Caco-2 (cell line): ENCODE results near the gene PPP1R14D. TPM values are rescaled to one million over a fixed set of nuclear protein-coding genes. Genes with fewer than 3 reads are reported as not detected.

Experiments used
- BruUV-seq: library from RNA; stranded (reverse); fragments of 400-500 nt; replicated peaks from 2 replicates; lab custom pipeline; 2021; lab: Mats Ljungman, UMichigan
- CTCF ChIA-PET: fragments of 300-600 bp; sonication (Branson Sonifier 250); formaldehyde crosslinking; loops from one replicate; lab custom pipeline; 2022; ENCODE audit warnings: antibody characterized with exemption; lab: Charles Lee
- POLR2A ChIA-PET: fragments of 300-600 bp; sonication (Branson Sonifier 250); formaldehyde crosslinking; loops from one replicate; lab custom pipeline; 2022; ENCODE audit warnings: antibody characterized with exemption; lab: Charles Lee
- DNase-seq, 2 experiments: peaks; one replicate each; pipeline versions ENCODE4 v3.0.0 to v3.0.0-alpha.2; 2020 to 2022
- H3K27me3 ChIP-seq: replicated peaks from 2 replicates; pipeline ENCODE4 v1.6.0; 2011; ENCODE audit warnings: low read length; ENCODE audit not compliant: control insufficient read depth, insufficient read depth
- H3K36me3 ChIP-seq: 2 replicates; pipeline ENCODE4 v1.5.1; 2011; ENCODE audit warnings: low read length; ENCODE audit not compliant: control insufficient read depth, insufficient read depth
- H3K4me1 ChIP-seq: fragments of 250-450 bp; sonication (Bioruptor Pico); 2 replicates; pipeline ENCODE4 v1.5.1; 2020; ENCODE audit warnings: mild to moderate bottlenecking
- H3K4me3 ChIP-seq: 2 replicates; pipeline ENCODE4 v1.5.1; 2011; ENCODE audit warnings: low read depth, mild to moderate bottlenecking, control low read depth, low read length
- H3K9me3 ChIP-seq: fragments of 250-450 bp; sonication (Bioruptor Pico); 2 replicates; pipeline ENCODE4 v1.5.1; 2020; ENCODE audit warnings: mild to moderate bottlenecking, moderate library complexity
- H3K27ac Mint-ChIP-seq: one replicate; pipeline ENCODE4 v1.8.0; 2022; ENCODE audit warnings: mixed read lengths; ENCODE audit not compliant: unreplicated experiment
- H3K27me3 Mint-ChIP-seq: one replicate; pipeline ENCODE4 v1.8.0; 2022; ENCODE audit warnings: mixed read lengths; ENCODE audit not compliant: insufficient read depth, unreplicated experiment
- H3K36me3 Mint-ChIP-seq: one replicate; pipeline ENCODE4 v1.8.0; 2022; ENCODE audit warnings: mild to moderate bottlenecking, mixed read lengths; ENCODE audit not compliant: insufficient read depth, unreplicated experiment
- H3K4me1 Mint-ChIP-seq: one replicate; pipeline ENCODE4 v1.8.0; 2022; ENCODE audit warnings: low read depth, mixed read lengths; ENCODE audit not compliant: unreplicated experiment
- H3K4me3 Mint-ChIP-seq: one replicate; pipeline ENCODE4 v1.8.0; 2022; ENCODE audit warnings: mild to moderate bottlenecking, moderate library complexity, mixed read lengths; ENCODE audit not compliant: unreplicated experiment
- H3K9me3 Mint-ChIP-seq: one replicate; pipeline ENCODE4 v1.8.0; 2022; ENCODE audit warnings: mixed read lengths; ENCODE audit not compliant: unreplicated experiment
- CTCF ChIP-seq, 2 experiments: fragments of 200-600 bp in 1 of 2; IDR thresholded peaks; 1 replicate in 1 of 2; 2 replicates in 1 of 2; pipeline versions ENCODE4 v1.5.1 to v1.8.0; 2011 to 2022; ENCODE audit warnings: antibody characterized with exemption in 1 of 2, control low read depth in 1 of 2, inconsistent platforms in 1 of 2, low read depth in 1 of 2, low read length in 1 of 2, mild to moderate bottlenecking in 1 of 2, moderate library complexity in 1 of 2; ENCODE audit not compliant: insufficient read depth in 1 of 2, severe bottlenecking in 1 of 2, unreplicated experiment in 1 of 2
- intact Hi-C: fragments of 100-400 bp; cut with micrococcal nuclease; formaldehyde crosslinking; loops from one replicate; pipeline ENCODE4 v1.10.0; 2022; ENCODE audit not compliant: unreplicated experiment
- total RNA-seq: library from RNA; stranded (reverse); gene quantifications from 2 replicates; pipeline ENCODE4 v1.2.3, GENCODE V29; 2022

PPP1R14D gene
- total RNA-seq, 1 experiment from 2014 or later = 0.43 TPM

GRCh38 chr15:40766194-40766815 lies 62.2 kb downstream of the PPP1R14D start:
- H3K36me3 ChIP-seq = peaks cover 1% of the 10 kb centered on the region; the same call in 1 of the 2 replicates
- peak overlapping the region; percentile 90 for H3K27ac Mint-ChIP-seq
- peaks cover 7% of the 10 kb centered on the region; the same call in 1 of the 2 replicates for H3K4me1 ChIP-seq
- H3K4me3 ChIP-seq = no peak overlapping the region
- no peaks in the 10 kb centered on the region for H3K9me3 ChIP-seq
- no peaks in the 10 kb centered on the region for H3K9me3 Mint-ChIP-seq
- H3K27me3 ChIP-seq = no peaks in the 10 kb centered on the region
- peaks cover 47% of the 10 kb centered on the region for H3K36me3 Mint-ChIP-seq
- H3K27me3 Mint-ChIP-seq = no peaks in the 10 kb centered on the region
- DNase-seq = no peak
- no peak for TF ChIP-seq CTCF (IDR thresholded peaks at IDR 0.05; ENCODE audit: insufficient read depth in 1 of 2, low read depth in 1 of 2, low read length in 1 of 2, severe bottlenecking in 1 of 2, unreplicated experiment in 1 of 2)
- BruUV-seq = no TSS peak
- H3K4me1 Mint-ChIP-seq = peaks cover 11% of the 10 kb centered on the region
- intact Hi-C loops = loop anchor here (10.0 kb wide), 1 partner anchor 202 kb away; the partner anchor contains the start of genes CCDC32 and RPUSD2
- CTCF ChIA-PET = interaction anchor here (5.7 kb wide), 1 partner anchor 19 kb away, joined by 25 read pairs; no protein-coding TSS in a partner anchor
- peak overlapping the region; percentile 22 for H3K4me3 Mint-ChIP-seq
- POLR2A ChIA-PET = interaction anchor here (0.6 kb wide), 1 partner anchor 101 kb away, joined by 6 read pairs; no protein-coding TSS in a partner anchor

Other genes starting within 250 kb of the PPP1R14D start
- gene KNL1, start 234.5 kb downstream of the PPP1R14D start, total RNA-seq = 24.8 and 29.5 TPM in 2 replicates
- gene RAD51, start 133.5 kb downstream of the PPP1R14D start, total RNA-seq = 37.8 and 47.0 TPM in 2 replicates
- 46.3 and 48.0 TPM in 2 replicates for gene RMDN3, start 73.5 kb downstream of the PPP1R14D start, total RNA-seq
- 54.4 and 59.2 TPM in 2 replicates for gene GCHFR, start 64.6 kb downstream of the PPP1R14D start, total RNA-seq
- 0.91 and 1.3 TPM in 2 replicates for gene C15orf62, start 58.7 kb downstream of the PPP1R14D start, total RNA-seq
- 26.7 and 26.9 TPM in 2 replicates for gene ZFYVE19, start 21.6 kb downstream of the PPP1R14D start, total RNA-seq
- gene DNAJC17, start 21.2 kb downstream of the PPP1R14D start, total RNA-seq = 26.3 and 30.1 TPM in 2 replicates
- 290 and 305 TPM in 2 replicates for gene SPINT1, start 15.3 kb upstream of the PPP1R14D start, total RNA-seq
- 3.2 and 4.4 TPM in 2 replicates for gene RHOV, start 45.5 kb upstream of the PPP1R14D start, total RNA-seq
- gene VPS18, start 65.7 kb upstream of the PPP1R14D start, total RNA-seq = 27.3 and 29.3 TPM in 2 replicates
- 3.4 TPM in 2 replicates for gene DLL4, start 100.6 kb upstream of the PPP1R14D start, total RNA-seq
- gene CHAC1, start 124.8 kb upstream of the PPP1R14D start, total RNA-seq = 54.0 and 55.8 TPM in 2 replicates